Kidney tubule cell (primary cell): ENCODE measurements around the gene DSCAML1.
A peak's percentile ranks its signal among the peaks of the same experiment; 100 is the strongest.
"Not testable (repeated sequence)": the region's sequence is repeated elsewhere in the genome, so short reads cannot be mapped to it uniquely, and the experiment has no call there.

Experiments
- DNase-seq: peaks from one replicate; pipeline ENCODE4 v3.0.0-alpha.2; 2018; ENCODE audit warnings: low spot score

Gene DSCAML1

DNA sequence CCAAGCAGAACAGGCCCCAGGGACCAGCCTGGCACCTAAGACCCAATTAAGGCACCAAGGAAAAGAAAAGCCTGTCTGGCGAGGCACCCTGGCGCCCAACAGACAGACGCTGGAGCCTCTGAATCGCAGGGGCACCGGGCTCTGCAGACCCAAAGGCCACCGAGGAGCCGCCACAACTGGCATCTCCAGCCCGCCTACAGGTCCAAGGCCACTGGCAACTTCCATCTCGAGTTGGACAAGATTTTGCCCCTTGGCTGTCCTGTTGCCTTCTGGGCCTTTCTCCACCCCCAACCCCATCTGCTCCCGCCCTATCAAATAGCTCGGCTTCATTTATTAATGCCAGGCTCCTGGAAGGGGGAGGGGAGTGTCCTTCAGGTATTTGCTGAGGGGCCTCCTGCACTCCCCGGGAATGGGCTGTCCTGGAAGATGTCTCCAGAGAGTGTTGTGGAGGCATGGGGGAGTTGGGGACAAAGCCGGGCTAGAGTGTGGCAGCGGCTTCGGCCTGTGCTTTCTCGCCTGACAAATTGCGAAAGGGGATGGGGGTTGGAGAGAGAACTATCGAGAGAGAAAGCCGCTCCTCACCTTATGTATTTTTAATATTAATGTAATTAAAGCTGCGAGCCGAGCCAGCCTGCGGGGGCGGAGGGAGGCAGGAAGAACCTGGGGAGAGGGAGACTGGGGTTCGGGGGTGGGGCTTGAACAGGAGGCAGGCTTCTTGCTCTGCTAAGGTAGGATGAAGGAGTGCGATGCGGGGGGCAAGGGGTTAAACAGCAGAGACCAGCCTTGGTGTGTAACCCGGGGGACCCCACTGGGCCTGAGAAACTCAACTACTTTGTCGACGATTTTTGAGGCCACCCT lies 2.0 kb downstream of the DSCAML1 start:
- DNase-seq = no peak

DNA sequence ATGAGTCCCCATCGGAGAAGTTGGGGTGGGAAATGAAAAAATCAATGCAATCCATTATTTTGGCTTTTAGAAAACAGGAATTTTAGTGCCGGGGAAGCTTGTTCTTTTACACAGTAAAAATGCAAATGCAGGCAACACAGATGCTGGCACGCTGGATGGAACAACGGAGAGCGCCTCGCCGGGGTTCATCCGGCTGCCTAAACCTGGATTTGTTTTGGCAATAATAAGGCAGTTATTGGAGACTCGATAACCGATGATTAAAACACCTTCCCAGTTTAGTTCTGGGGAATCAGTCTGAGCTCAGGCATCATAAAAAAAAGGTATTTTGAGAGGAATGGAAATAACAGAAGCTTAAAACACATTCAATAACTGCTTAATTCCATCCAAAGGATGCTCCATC lies 2.9 kb downstream of the DSCAML1 start:
- no peak for DNase-seq

DNA sequence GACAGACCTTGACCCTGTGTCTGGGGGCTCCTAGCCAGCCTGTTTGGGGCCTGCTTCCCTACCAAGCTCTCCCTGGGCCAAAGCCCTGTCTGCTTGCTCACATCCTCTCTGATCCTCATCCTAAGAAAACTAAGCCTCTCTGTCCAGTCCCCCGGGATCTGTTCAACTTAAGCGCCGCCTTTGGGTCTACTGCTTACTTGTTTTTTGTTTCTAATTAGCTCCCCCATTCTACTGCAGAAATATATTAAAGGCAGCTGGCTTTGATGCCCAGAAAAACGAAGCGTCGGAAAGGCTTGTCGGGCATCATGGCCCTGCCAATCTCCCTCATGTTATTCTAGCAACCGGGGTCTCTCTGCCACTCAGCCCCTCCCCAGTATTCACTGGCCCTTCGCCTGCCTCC lies 3.4 kb downstream of the DSCAML1 start:
- DNase-seq = no peak

DNA sequence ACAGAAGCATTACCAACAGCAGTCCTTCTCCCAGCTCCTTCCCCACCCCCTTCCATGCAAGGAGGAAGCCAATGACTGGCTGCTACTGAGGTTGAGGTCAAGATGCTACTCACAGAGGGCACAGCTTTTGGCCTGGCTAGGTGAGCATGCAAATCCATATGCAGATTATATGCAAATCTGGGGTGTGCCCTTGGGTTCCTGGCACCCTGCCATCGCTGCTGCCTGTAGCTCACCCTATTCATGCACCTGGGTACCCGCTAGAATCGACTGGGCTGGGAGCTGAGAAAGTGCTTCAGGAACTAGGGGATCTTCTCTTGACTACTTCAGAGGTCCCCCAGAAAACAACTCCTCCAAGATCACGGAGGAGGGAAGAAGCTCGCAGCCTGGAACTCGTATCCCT lies 4.0 kb downstream of the DSCAML1 start:
- no peak for DNase-seq

DNA sequence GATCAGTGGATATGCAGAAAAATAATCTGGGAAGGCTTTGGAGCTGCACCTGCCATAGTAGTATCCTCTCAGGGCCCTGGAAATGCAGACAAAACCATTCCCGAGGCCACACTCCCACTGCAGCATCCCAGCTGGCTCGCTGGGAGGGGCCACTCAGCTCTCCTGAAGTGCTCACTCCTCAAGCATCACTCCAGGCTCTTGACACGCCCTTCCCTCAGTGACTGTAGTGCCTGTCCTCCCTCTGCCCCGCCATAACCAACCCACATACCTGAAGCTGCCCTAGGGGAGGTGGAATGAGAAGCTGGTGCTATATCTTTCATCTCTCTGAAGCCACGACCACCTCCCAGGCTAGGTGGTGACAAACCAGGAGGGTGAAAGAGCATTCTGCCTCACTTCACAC lies 4.8 kb downstream of the DSCAML1 start:
- no peak for DNase-seq

DNA sequence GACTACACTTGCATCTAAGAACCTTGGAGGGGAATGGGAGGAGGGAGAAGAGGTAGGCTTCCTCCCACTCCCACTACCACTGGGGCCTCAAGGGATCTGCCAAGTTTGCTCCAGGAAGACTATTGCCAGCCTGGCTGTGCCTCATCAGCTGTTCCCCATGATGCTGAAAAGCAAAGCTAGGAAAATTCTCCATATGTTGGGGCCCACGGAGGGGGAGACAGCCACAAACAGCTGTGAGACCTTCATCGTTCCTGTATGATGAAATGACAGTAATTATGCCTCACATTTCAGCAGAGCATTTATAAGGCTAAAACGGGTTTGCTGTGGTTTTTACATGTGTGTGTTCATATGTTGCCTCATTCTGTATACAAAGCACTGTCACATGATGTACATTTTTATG lies 6.7 kb downstream of the DSCAML1 start:
- DNase-seq = no peak

DNA sequence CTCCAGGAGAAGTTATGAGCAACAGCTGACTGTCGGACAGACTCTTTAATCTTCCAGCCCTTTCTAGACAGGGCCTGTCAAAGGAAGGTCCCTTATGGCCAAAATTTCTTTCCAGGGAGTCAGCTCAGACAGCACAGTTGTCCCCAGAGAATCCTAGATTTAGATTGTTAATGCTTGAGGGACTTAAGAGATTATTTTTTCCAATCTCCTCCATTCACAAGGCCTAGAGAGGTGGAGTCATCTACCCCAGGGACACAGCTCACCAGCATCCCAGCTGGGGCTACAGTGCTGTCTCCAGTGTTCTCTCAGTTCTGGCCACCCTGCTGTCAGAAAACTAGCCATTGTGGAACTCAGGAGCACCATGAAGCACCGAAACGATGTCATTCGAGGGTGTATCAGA lies 7.8 kb downstream of the DSCAML1 start:
- DNase-seq = no peak

DNA sequence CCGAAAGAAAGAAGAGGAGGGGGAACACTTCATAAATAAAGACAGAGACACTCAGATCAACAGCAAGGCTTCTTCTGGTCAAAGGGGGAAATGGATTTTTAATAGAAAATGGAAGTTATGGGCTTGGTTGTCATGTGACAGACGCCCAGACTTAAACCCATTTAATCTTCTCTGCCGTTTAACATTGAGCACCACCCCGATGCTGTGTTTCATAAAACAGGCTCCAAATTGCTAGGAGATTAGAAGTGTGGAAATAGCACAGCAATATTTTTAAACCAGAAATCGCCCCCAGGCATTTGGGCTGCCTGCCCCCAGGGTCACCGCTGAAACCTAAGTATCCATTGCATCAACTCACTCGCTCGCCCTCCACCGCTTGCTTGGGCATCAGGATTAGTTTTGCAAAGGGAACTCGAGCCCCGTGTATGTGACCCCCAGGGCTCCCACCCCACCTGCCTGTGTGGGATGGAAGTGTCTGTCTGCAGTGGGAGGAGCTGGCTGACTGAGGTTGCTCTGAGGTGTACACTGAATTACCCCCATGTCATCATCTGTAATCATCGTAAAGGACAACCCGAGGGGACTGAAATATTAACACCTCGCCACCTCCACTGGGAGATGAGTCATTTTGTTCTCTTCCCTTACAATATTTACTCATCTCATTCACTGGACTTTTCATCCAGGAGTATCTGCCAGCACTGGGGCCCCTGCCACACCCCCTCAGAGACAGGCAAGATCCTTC lies 10.7 kb downstream of the DSCAML1 start:
- DNase-seq = peak; percentile 59

DNA sequence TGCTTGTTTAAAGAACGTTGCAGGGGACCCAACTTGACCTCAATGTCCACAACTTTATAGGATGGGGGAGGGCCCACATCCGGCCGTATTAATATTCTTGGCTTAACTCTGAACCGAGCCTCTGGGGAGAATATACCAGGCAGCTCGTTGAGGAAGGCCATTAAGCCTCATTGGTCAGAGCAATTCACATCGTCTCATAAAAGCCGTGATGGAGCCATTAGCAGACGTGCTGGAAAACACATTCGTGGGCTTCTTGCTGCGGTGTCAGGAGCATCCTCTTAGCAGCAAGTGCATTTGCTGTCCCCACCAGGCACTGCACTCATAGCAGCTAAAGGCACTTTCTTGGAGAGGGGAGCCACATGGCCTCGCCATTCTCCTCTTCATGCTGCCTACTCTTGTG lies 14.9 kb downstream of the DSCAML1 start:
- no peak for DNase-seq

DNA sequence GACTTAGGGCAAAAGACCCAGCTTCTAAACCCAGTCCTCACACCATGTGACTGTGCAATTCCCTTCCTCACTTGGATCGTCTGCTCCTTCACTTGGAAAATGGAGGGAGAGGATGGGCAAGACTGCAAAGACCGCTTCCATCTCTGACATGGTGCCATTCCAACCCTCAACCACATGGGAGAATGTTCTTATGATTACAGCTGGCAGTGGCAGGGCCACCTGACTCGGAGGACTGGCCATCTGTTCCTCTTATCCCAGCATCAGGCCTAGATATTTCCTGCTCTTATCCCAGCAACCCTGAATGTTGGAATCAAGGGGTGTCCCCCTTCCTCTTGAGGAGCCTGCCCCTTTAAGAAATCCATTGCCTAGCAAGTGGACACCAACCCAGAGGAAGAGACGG lies 15.4 kb downstream of the DSCAML1 start:
- no peak for DNase-seq

DNA sequence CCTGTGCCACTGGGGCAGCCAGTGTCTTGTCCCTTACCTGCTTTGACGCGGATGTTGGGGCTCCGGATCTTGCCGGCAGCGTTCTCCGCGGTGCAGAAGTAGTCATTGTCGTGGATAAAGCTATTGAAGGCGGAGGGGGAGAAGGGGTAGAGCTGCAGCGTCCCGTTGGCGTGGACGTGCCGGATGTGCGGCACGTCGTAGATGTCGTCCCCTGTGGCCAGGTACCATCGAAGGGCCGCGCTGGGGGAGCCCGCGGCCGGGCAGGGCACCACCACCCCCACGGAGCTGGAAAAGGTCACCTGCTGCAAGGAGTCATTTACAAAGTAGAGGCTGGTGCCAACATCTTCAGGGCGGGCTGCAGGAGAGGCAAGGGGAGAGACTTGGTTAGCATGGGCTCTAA lies 16.6 kb downstream of the DSCAML1 start:
- no peak for DNase-seq

DNA sequence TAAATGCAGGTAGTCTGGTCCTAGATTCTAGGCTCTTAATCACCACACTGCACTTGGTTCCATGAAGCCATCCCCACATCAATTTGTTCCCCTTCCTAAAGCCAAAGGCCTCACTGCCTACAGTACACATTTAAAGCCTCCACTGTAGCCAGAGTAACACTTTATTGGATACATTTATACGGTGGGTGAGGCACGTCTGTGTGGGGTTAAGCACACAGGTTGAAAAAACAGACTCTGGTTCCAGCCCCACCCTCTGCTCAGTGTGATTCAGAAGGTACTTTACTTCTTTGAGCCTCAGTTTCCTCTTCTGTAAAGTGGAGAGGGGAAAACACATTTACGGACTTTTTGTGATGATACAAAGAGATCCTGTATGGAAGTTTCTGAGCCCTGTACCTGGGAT lies 22.5 kb downstream of the DSCAML1 start:
- no peak for DNase-seq

DNA sequence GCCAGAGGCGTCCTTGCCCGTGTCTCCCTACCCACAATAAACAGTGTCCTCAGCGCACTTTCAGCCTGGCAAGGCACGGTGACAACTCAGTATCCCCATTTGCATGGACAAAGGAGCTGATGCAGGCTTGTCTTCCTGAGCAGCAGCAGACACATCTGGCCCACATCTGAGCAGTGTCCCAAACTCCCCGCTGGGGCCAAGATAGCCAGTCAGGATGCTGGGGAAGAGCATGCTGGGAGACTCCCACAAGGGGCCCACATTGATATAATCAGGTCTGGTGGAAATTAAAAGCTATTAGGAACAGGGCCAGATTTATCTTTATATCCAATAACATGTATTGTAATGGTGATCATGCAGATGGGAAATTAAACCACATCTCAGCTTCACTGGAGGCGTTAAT lies 24.7 kb downstream of the DSCAML1 start:
- DNase-seq = no peak

DNA sequence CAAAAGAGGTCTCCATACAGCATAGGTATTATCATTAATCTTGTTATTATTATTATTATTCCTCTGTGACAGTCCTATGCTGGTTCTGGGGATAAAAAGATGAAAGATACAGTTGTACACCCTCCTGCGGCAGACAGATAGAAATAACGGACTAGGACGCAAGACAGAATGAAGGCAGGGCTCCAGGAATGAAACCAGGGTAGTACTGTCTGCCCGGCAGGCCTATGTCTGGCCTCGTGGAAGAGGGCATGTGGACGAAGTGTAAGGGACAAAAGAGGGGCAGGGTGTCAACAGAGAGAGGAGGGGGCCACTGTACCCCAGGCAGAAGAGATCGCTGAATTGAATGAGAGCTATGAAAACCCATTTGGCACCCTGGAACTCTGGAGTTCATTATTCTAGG lies 25.2 kb downstream of the DSCAML1 start:
- DNase-seq = no peak

DNA sequence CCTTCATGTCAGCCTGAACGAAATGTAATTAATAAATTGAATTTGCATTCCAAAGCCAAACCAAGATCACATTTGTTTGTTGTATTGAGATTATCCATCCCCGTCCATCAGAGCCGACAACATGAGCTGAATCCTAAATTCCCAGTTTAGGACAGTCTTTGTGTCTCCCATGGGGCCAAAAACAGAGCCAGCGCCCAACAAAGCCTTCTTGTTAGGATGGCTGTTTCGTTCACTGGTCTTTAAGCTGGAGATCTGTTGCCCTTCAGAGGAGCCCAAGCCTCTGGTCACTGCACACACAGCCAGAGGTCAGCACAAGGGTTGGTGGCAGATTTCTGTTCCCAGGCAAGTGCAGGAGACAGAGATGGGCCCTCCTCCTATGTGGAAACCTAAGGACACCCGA lies 25.8 kb downstream of the DSCAML1 start:
- no peak for DNase-seq

DNA sequence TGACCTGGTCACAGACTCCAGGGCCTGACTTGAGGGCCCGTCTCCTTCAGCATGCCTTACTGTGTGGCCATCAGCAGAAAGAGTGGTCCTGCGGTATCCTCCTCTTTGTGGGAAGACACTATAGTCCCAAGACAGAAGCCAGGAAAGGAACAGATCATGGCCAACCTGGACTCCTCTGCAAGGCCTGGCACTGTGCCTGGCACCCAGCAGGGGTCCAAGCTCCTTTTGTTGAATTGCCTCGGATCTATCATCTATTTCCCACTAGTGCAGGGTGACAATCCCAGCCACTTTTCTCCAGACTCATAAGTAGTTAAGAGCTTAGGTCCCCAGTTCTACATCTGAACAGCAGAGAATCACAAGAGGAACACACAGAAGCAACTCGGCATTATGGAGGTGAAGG lies 27.0 kb downstream of the DSCAML1 start:
- DNase-seq = no peak

DNA sequence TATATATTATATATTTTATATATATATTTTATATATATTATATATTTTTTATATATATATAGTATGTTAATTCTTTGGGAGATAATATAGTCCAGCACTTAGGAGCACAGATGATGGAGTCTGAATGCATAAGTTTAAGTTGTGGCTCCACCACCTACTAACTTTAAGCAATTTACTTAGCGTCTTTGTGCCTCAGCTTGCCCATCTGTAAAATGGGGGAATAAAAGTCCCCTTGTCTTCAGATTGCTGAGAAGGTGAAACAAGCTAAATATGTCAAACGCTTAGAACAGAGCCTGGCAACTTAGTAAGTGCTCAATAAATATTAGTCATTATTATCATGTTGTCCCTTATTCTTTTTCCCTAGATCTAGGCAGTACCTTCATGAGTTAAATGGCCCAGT lies 27.5 kb downstream of the DSCAML1 start:
- DNase-seq = no peak

DNA sequence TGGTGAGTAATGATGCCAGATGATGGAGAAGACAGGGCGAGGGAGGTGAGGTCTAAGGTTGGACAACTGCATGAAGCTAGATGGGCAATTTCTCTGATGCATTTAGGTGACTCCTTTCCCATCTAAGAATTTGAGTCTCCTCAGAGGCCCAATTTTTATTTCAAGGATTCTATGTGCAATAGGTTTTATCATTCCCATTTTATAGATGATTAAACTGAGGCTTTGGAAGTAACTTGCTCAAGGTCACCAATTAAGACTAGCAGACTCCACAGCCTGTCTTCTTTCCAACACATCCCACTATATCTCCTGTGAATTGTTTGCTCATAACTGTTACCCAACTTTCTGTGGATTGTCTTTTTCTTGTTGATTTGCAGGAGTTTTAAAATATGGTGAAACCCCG lies 28.5 kb downstream of the DSCAML1 start:
- no peak for DNase-seq

DNA sequence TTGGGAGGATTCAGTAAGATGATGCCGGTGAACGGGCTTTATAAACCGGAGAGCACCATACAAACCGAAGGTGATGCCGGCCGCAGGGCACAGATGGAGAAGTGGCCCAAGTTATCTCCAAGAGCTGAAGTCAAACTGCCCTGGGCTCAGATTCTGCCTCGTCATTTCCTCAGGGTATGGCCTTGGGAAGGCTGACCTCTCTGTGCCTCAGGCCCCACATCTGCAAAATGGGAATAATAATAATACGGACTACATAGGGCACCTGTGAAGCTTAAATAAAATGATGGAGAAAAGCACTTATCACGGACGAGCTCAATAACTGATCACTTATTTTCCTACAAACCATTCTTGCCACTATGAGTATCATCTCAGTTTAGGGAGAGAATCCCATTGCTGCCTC lies 29.9 kb downstream of the DSCAML1 start:
- no peak for DNase-seq

DNA sequence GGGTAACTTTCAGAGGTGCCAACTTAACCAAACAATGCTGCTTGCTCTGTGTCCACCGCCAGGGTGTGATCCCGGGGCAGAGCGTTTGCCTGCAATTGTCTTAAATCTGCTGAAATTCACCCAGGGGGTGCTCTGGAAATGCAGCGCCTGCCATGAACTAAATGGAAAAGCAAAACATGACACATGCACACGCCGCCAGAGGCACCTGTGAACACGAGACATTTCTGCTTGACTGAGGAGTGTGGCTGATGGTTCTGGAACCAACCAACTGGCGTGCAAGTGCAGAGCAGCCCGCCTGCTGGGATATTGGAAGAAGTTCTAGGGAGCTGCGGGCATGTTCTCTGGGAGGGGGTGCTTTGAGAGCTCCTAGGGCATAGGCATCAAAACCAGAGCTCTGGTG lies 30.4 kb downstream of the DSCAML1 start:
- no peak for DNase-seq

DNA sequence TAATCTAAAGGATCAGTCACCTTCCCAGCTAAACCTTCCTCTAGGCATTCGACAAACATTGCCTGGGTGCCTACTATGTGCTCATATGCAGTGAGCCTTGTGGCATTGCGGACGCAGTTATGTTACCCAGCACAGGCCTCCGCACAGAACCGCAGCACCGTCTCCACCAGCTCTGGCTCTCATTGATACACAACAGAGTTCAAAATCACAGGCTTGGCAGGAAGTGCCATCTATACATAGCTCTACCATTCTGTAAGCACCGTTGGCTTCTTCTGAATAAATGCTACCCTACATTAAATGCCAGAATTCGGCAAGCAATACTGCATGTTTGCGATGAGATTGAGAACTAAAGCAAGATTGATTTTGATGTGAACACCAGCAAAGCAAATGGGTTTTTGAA lies 31.0 kb downstream of the DSCAML1 start:
- DNase-seq = no peak

DNA sequence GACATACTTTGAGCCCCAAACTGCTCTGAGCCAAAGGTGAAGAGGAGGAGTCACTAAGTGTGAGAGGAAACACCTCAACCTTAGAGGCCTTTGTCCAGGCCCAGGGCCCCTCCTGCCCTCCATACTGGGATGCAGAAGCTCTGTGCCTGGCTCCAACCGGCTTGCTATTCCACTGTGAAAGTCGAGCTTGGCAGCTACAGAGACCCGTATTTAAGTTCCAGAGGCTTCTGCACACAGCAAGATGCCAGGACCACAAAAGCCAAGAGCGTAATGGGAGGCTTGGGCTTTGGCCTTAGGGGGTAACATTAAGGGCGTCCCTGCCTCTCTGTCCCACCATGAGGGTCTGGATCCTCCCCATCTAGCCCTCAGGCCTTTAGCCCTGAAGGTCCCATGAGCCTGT lies 31.9 kb downstream of the DSCAML1 start:
- DNase-seq = no peak

DNA sequence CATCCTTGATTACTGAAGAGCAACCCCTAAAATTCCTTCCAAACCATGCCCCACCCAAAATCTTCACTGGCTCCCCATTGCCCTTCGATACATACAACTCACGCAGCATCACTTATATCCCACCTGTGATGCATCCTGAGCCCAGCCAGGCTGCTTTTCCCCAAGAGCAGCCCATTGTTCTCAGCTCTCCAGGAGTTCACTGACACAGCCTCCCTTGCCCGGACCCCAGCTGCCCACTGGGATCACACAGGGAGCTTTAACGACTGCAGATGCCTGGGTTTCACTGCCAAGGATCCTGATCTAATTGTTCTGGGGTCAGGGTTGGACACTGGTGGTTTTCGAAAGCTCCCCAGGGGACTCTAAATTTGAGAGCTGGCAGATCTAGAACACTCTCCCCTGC lies 33.6 kb downstream of the DSCAML1 start:
- DNase-seq = not testable (repeated sequence)

DNA sequence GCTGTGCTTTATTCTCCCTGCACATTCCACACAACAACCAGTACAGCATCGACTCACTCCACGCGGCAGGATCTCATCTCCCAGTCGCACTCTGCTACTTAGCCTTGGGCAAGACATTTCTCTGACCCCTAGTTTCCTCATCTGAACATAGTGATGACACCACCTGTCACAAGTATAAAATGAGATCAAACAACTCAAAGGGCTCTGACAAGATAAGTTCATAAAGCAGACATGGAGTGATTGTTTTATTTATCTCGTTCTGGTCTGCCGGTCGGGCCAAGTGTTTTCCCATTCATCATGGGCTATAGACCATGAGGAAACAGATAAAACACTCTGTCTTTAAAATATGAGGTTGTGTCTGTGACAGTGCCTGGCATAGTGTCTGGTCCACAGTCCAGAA lies 35.0 kb downstream of the DSCAML1 start:
- DNase-seq = peak; percentile 3
